Ramos (cell line): ENCODE results near the gene OR5AC2.

Experiments
- in situ Hi-C: fragments of 300-500 bp; cut with MboI; formaldehyde crosslinking; loops from one replicate; pipeline ENCODE4 v1.14.3; 2022; ENCODE audit warnings: low sequenced_read_pairs; ENCODE audit not compliant: unreplicated experiment

Gene OR5AC2

DNA sequence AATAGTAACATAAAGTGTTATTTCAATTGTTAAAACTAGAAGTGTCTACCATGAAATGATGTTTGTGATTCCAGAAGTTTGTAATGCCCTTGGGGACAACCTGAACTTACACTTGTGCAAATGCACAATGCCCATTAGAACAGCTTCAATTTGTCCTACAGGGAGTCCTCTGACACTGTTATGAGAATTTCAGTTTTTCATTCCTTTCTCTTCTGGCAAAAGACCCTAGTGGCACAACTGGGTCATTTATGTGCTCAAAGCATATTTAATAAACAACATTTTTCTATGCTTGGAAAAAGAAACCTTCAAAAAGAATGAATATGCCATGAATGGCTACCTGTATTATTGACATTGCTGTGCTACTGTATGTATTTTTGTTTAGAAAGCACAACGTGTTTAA is 43.4 kb downstream of the OR5AC2 start, which contains the start of gene OR5H1:
Gene OR5H1, plus strand, starts transcription at position 301 of the 400 bp plus-strand sequence. CDS start 1,977 bp downstream, outside the sequence.
- in situ Hi-C loops: no loop called here

DNA sequence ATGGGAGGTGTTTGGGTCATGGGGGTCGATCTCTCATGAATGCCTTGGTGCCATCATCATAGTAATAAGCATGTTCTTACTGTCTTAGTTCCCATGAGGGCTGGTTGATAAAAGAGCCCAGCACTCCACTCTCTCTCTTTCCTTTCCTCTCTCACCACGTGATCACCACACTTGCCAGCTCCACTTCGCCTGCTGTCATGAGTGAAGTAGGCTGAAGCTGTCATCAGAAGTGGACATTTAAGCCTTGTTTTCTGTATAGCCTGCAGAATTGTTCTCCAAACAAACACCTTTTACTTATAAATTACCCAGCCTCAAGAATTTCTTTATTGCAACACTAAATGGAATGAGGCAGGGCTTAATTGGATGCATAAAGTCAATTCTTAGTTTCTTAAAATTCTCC is 49.7 kb downstream of the OR5AC2 start:
- in situ Hi-C loops: no loop called here
